ENCODE measurements around the gene MRPL19.

Gene MRPL19

DNA sequence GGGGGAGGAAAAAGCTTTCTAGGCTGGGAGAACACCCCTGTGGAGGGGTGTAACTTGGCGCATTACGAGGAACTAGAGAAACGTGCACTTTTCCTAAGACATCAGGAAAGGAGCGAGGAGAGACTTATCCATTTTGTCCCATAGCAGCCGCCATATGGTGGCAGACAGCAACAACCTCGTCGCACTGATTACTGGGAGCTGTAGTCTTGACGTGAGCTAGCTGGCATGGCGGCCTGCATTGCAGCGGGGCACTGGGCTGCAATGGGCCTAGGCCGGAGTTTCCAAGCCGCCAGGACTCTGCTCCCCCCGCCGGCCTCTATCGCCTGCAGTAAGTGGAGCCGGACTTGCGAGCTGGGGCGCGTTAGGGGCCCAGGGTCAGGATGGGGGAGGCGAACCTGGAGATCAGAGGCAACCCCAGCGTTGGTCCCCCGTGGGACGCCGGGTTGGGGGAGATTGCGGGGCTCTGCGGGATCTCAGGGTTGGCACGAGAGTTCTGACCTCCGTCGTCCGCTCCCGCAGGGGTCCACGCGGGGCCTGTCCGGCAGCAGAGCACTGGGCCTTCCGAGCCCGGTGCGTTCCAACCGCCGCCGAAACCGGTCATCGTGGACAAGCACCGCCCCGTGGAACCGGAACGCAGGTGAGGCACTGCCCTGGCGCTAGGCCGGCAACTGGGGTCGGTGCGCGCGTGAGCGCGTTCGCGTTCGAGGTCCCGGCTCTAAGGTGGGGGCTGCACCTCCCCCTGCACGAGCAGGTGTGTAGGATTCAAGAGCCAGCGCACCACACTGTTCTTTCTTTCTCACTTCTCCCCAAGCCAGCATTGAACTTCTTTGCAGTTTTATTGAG is at the start of gene MRPL19:
TSS of gene MRPL19 (plus strand) at position 201 of the 843 bp plus-strand sequence. CDS start at position 226, 25 bp downstream.
- peak; percentile 81 to 96 for DNase-seq

DNA sequence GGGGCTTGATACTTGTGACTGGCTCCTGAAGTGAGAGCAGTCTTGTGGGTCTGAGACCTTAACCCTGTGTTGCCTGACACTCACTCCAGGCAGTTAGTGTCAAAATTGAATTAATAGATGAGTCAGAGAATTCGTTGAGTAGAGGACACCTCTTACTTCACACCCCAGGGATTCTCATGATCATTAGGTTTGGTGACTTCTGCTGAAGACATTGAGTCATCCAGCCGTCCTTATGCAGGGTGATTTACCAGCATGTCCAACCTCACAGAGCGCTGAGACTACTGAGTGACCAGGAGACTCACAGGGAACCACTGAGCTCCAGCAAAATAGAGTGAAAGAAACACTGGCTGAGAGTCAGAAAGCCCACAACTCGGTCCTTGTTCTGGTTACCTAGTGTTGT is 49.8 kb upstream of the MRPL19 start:
- DNase-seq, result no peak

DNA sequence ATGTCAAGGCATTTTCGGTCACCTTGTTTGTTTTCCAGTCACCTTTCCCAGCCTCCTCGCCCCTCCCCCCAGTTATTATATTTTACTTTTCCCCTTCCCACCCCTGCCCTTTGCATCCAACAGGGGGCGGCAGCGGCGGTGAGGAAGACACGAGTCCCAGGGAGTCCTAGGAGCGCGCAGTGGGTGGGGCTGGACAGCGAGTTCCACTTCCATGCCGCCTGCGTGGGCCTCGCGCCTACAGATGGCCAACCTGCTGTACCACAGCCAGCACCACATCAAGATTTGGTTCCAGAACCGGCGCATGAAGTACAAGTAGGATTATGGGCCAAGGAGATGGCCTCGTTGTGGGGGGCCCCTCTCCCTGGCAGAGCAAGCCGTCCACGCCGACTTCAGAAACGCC is 48.6 kb upstream of the MRPL19 start:
- DNase-seq, result no peak

GRCh38 chr2:75598589-75599155 is 47.9 kb upstream of the MRPL19 start:
- no peak for DNase-seq

GRCh38 chr2:75600461-75601011 is 46.0 kb upstream of the MRPL19 start:
- DNase-seq, result no peak

DNA sequence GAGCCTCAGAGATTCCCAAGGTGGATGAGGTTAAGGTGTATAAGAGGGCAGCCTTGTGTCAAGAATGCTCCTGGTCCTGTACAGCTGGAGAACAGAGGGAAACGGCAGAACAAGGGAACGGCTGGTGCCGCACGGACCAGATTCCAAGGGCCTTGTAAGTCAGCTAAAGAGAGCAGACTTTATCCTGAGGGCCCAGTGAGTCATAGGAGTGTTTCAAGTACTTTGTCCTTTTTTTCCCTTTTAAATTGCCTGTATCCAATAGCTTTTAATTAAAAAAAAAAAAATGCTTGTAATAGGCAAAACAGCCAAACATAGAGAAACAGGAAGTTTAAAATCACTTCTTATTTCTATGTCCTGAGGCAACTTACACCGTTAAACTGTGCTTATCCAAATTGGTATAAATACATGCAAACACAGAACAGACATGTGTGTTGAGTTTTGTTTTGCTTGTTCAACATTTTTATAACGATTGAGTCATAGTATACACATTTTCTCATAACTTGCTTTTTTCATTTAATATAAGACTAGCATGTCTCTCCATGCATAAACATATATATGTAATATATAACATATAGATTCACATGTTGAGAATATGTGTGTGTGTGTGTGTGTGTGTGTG is 43.8 kb upstream of the MRPL19 start:
- no peak for DNase-seq

GRCh38 chr2:75603477-75603876 is 43.1 kb upstream of the MRPL19 start:
- DNase-seq, result no peak

- no peak for DNase-seq
These were observed 42.1 kb upstream of the MRPL19 start for GRCh38 chr2:75604484-75604883.

- peak in 1 of 2 donors; percentile 23 for DNase-seq
These were observed 40.6 kb upstream of the MRPL19 start for GRCh38 chr2:75605770-75606529.

GRCh38 chr2:75606761-75607399 is 39.7 kb upstream of the MRPL19 start:
- DNase-seq, result no peak

DNA sequence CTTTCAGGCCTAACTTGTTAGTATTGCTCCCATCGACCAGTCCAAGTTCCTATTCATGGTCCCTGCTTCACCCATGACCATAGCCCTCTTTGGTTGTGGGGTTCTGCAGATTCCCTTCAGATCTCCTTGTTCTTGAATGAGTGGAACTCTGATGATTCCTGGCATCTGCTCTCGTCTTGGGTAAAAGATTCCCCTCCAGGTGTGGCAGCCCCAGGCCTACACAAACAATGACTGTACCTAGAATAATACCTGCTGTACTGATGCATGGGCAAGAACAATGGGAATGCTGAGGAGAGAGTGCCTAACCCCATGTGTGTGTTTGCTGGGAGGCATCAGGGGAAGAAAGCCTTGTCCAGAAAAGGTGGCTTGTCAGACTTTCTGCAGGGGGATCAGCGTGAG is 39.2 kb upstream of the MRPL19 start:
- no peak for DNase-seq

- no peak for DNase-seq
These were observed 38.4 kb upstream of the MRPL19 start for GRCh38 chr2:75607988-75608683.

- DNase-seq, result peak; percentile 14 to 59
These were observed 37.8 kb upstream of the MRPL19 start for GRCh38 chr2:75608684-75609333.

- DNase-seq, result no peak
These were observed 37.3 kb upstream of the MRPL19 start for GRCh38 chr2:75609334-75609689.

DNA sequence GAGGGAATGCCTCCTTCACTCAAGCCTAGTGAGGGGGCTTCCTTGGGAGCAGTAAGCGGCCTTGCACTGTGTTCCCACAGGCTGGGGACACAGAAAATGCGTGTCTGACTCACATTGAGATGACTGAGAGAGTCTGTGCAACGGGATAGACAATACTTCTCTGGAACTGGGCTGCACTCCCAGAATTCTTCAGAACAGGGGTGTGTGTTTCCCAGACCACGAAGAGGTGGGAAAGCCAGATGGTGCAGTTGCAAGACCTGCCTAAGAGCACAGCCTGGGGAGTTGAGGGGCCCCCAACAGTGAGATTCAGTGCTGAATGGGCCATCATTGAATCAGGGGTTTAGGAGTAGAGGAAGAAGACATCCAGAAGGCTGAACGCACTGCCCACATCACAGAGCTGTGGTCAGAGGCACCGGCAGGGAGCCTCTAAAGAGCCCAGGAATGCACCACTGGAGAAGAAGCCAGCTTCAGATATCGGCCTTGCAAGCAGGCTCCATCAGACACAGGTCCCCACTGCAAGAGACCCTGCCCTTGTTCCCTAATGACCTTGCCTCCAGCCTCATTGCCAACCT is 36.6 kb upstream of the MRPL19 start:
- no peak for DNase-seq

- DNase-seq, result no peak
These were observed 35.9 kb upstream of the MRPL19 start for GRCh38 chr2:75610671-75611070.

DNA sequence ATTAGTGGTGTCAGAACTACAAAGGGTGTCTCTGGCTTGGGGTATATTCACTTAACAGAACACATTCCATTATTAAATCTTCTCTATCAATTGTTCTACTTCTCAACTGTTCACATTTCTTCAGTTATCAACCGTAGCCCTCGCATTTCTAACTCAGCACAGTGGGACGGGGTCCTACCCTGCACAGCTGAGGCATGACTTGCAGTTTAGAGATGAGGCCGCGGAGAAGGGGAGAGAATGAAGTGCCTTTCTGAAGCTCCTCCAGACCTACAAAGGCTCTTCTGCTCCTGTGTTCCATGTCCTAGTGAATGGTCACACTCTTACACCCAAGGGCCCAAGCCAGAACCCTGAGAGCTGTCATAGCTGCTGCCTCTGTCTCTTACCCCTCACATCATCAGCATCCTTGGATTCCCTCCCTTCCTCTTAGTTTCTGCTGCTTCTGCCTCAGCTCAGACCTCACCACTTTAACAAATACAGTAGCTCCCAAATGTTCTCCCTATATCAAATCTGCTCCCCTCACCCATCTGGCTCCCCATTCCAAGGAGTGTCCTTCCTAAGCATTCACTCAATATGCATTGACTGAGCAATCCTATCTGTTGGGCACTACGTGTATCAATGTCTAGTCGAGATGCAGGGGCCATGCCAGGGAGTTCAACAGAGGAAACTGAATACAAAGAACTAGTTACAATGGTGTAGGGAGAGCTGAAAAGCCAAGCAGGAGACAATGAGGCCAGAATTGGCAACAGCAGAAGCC is 34.3 kb upstream of the MRPL19 start:
- DNase-seq, result no peak

DNA sequence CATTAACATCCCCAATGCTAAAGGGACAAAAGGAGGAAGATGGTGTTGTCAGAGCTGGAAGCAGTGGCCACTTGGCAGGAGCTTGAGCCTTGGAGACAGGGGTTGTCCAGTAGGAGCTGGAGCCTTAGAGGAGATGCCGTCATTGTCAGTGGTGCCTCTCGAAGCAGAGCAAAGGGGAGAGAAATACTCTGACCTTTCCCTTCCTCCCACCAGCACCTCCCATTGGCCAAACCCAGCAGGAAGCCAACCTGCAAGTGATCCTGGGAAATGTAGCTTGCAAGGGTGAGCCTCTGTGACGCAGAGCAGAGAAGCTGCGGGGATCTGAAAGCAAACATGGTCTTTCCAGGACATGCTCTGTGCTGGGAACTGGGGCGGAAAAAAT is 33.7 kb upstream of the MRPL19 start:
- no peak for DNase-seq

GRCh38 chr2:75614162-75614651 is 32.4 kb upstream of the MRPL19 start:
- DNase-seq, result no peak

GRCh38 chr2:75616406-75616805 is 30.2 kb upstream of the MRPL19 start:
- no peak for DNase-seq

Measured in hippocampal formation (tissue), 2 donors.